MG63 (cell line): Measurements from ENCODE around the gene NAGS. TPM values are rescaled to one million over a fixed set of nuclear protein-coding genes. Genes with fewer than 3 reads are reported as not detected.
"Not testable (repeated sequence)": the region's sequence is repeated elsewhere in the genome, so short reads cannot be mapped to it uniquely, and the experiment has no call there.

Source experiments
- DNase-seq: peaks from one replicate; pipeline ENCODE4 v3.0.0-alpha.2; 2020
- H3K27me3 ChIP-seq: fragments of 250-450 bp; sonication (Bioruptor Pico); 2 replicates; pipeline ENCODE4 v1.5.1; 2020; ENCODE audit warnings: mild to moderate bottlenecking, moderate library complexity
- H3K36me3 ChIP-seq: fragments of 250-450 bp; sonication (Bioruptor Pico); 2 replicates; pipeline ENCODE4 v1.5.1; 2020; ENCODE audit warnings: mild to moderate bottlenecking, moderate library complexity
- H3K4me3 ChIP-seq: fragments of 250-450 bp; sonication (Bioruptor Pico); 2 replicates; pipeline ENCODE4 v1.5.1; 2020; ENCODE audit warnings: mild to moderate bottlenecking, moderate library complexity
- H3K9me3 ChIP-seq: fragments of 250-450 bp; sonication (Bioruptor Pico); 2 replicates; pipeline ENCODE4 v1.5.1; 2020; ENCODE audit warnings: mild to moderate bottlenecking, moderate library complexity
- total RNA-seq: library from RNA; depleted of rRNA; stranded (reverse); fragments of >200 nt; shearing (Covaris generic); gene quantifications from 2 replicates; pipeline ENCODE4 v1.2.3, GENCODE V29; 2014; ENCODE audit warnings: low replicate concordance

The NAGS gene
- total RNA-seq, 1 experiment from 2014 or later: 1.4 TPM

GRCh38 chr17:43979011-43979410 lies 25.4 kb upstream of the NAGS start:
- peaks cover 23% of the 10 kb centered on the region for H3K27me3 ChIP-seq
- no peaks in the 10 kb centered on the region for H3K36me3 ChIP-seq
- H3K4me3 ChIP-seq: no peak overlapping the region
- H3K9me3 ChIP-seq: no peaks in the 10 kb centered on the region
- DNase-seq: peak; percentile 41

- Histone ChIP-seq H3K27me3 (peaks cover 23% of the 10 kb centered on the region), H3K4me3 (no peak overlapping the region), H3K9me3 (no peaks in the 10 kb centered on the region), H3K36me3 (no peaks in the 10 kb centered on the region)
- DNase-seq: no peak
These were observed 24.8 kb upstream of the NAGS start for GRCh38 chr17:43979671-43980070.

- no peak overlapping the region for H3K4me3 ChIP-seq
- no peaks in the 10 kb centered on the region for H3K36me3 ChIP-seq
- no peaks in the 10 kb centered on the region for H3K9me3 ChIP-seq
- peaks cover 17% of the 10 kb centered on the region for H3K27me3 ChIP-seq
- no peak for DNase-seq
These were observed 22.3 kb upstream of the NAGS start for GRCh38 chr17:43982171-43982570.

- peaks cover 17% of the 10 kb centered on the region for H3K27me3 ChIP-seq
- no peak overlapping the region for H3K4me3 ChIP-seq
These were observed 21.3 kb upstream of the NAGS start for GRCh38 chr17:43983196-43983514.

GRCh38 chr17:43983515-43984411 lies 20.7 kb upstream of the NAGS start:
- Histone ChIP-seq H3K27me3 (peaks cover 17% of the 10 kb centered on the region), H3K36me3 (no peaks in the 10 kb centered on the region), H3K9me3 (no peaks in the 10 kb centered on the region), H3K4me3 (peak overlapping the region; percentile 26)
- DNase-seq: no peak

More at GRCh38 chr17:43983196-43983514, 21.3 kb upstream of the NAGS start:
- DNase-seq: no peak
- Histone ChIP-seq H3K9me3 (no peaks in the 10 kb centered on the region), H3K36me3 (no peaks in the 10 kb centered on the region)

- H3K27me3 ChIP-seq: peaks cover 17% of the 10 kb centered on the region
- H3K9me3 ChIP-seq: no peaks in the 10 kb centered on the region
- DNase-seq: no peak
- no peaks in the 10 kb centered on the region for H3K36me3 ChIP-seq
- H3K4me3 ChIP-seq: no peak overlapping the region
These were observed 19.9 kb upstream of the NAGS start for GRCh38 chr17:43984521-43984920.

- H3K4me3 ChIP-seq: no peak overlapping the region
- no peaks in the 10 kb centered on the region for H3K36me3 ChIP-seq
- DNase-seq: no peak
- H3K27me3 ChIP-seq: peaks cover 17% of the 10 kb centered on the region
- H3K9me3 ChIP-seq: no peaks in the 10 kb centered on the region
These were observed 18.0 kb upstream of the NAGS start for GRCh38 chr17:43986225-43986981.

GRCh38 chr17:43987131-43988021 lies 17.0 kb upstream of the NAGS start:
- Histone ChIP-seq H3K4me3 (no peak overlapping the region), H3K9me3 (no peaks in the 10 kb centered on the region), H3K27me3 (peaks cover 11% of the 10 kb centered on the region), H3K36me3 (no peaks in the 10 kb centered on the region)
- no peak for DNase-seq

- no peak for DNase-seq
- H3K36me3 ChIP-seq: no peaks in the 10 kb centered on the region
- peaks cover 7% of the 10 kb centered on the region for H3K27me3 ChIP-seq
- H3K9me3 ChIP-seq: no peaks in the 10 kb centered on the region
- H3K4me3 ChIP-seq: no peak overlapping the region
These were observed 16.1 kb upstream of the NAGS start for GRCh38 chr17:43988301-43988700.

GRCh38 chr17:43992641-43993040 lies 11.8 kb upstream of the NAGS start:
- no peaks in the 10 kb centered on the region for H3K36me3 ChIP-seq
- no peak overlapping the region for H3K4me3 ChIP-seq
- no peak for DNase-seq
- H3K9me3 ChIP-seq: no peaks in the 10 kb centered on the region
- H3K27me3 ChIP-seq: no peaks in the 10 kb centered on the region

GRCh38 chr17:43994272-43995149 lies 9.9 kb upstream of the NAGS start:
- peak; percentile 74 for DNase-seq
- Histone ChIP-seq H3K4me3 (peak overlapping the region; percentile 34), H3K27me3 (no peaks in the 10 kb centered on the region), H3K36me3 (no peaks in the 10 kb centered on the region), H3K9me3 (no peaks in the 10 kb centered on the region)

- Histone ChIP-seq H3K4me3 (peak overlapping the region; percentile 34), H3K36me3 (no peaks in the 10 kb centered on the region), H3K9me3 (no peaks in the 10 kb centered on the region), H3K27me3 (no peaks in the 10 kb centered on the region)
- DNase-seq: no peak
These were observed 9.3 kb upstream of the NAGS start for GRCh38 chr17:43995150-43995471.

- DNase-seq, H3K36me3 ChIP-seq, H3K27me3 ChIP-seq, H3K9me3 ChIP-seq, H3K4me3 ChIP-seq: not testable (repeated sequence)
These were observed 7.2 kb upstream of the NAGS start for GRCh38 chr17:43997180-43997579.

GRCh38 chr17:43998552-43998951 lies 5.9 kb upstream of the NAGS start:
- Histone ChIP-seq H3K36me3 (no peaks in the 10 kb centered on the region), H3K27me3 (no peaks in the 10 kb centered on the region), H3K9me3 (no peaks in the 10 kb centered on the region), H3K4me3 (no peak overlapping the region)
- peak; percentile 80 for DNase-seq

GRCh38 chr17:43999024-43999423 lies 5.4 kb upstream of the NAGS start:
- no peak for DNase-seq
- Histone ChIP-seq H3K9me3 (no peaks in the 10 kb centered on the region), H3K36me3 (no peaks in the 10 kb centered on the region), H3K4me3 (no peak overlapping the region), H3K27me3 (no peaks in the 10 kb centered on the region)

- Histone ChIP-seq H3K4me3 (no peak overlapping the region), H3K36me3 (no peaks in the 10 kb centered on the region), H3K27me3 (no peaks in the 10 kb centered on the region), H3K9me3 (no peaks in the 10 kb centered on the region)
- DNase-seq: no peak
These were observed 4.1 kb upstream of the NAGS start for GRCh38 chr17:44000141-44000860.
